Fibroblast of pulmonary artery (primary cell): ENCODE data around the gene MIEF2.

Experiments
- DNase-seq: peaks from one replicate; pipeline ENCODE4 v3.0.0-alpha.2; 2010; ENCODE audit warnings: low read depth
- H3K4me3 ChIP-seq: replicated peaks from 2 replicates; pipeline ENCODE4 v1.5.1; 2011; ENCODE audit warnings: low read depth, mild to moderate bottlenecking, control low read depth, low read length, moderate library complexity
- TF ChIP-seq, protein P1 (sequence below): IDR thresholded peaks from 2 replicates; pipeline ENCODE4 v1.5.1; 2011; ENCODE audit warnings: mild to moderate bottlenecking, control low read depth, low read length, inconsistent platforms; ENCODE audit errors: missing control alignments

MIEF2 gene

DNA sequence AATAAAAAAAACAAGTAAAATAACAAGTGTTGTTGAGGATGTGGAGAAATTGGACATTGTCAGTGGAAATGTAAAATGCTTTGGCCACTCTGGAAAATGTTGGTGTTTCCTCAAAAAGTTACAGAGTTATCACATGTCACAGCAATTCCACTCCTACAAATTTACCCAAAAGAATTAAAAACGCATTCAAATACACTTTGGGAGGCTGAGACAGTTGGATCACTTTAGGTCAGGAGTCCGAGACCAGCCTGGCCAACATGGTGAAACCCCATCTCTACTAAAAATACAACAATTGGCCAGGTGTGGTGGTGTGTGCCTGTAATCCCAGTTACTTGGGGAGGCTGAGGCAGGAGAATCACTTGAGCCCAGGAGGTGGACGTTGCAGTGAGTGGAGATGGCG lies 48.7 kb downstream of the MIEF2 start:
- no peak overlapping the region for H3K4me3 ChIP-seq
- TF ChIP-seq, protein P1, sequence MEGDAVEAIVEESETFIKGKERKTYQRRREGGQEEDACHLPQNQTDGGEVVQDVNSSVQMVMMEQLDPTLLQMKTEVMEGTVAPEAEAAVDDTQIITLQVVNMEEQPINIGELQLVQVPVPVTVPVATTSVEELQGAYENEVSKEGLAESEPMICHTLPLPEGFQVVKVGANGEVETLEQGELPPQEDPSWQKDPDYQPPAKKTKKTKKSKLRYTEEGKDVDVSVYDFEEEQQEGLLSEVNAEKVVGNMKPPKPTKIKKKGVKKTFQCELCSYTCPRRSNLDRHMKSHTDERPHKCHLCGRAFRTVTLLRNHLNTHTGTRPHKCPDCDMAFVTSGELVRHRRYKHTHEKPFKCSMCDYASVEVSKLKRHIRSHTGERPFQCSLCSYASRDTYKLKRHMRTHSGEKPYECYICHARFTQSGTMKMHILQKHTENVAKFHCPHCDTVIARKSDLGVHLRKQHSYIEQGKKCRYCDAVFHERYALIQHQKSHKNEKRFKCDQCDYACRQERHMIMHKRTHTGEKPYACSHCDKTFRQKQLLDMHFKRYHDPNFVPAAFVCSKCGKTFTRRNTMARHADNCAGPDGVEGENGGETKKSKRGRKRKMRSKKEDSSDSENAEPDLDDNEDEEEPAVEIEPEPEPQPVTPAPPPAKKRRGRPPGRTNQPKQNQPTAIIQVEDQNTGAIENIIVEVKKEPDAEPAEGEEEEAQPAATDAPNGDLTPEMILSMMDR, result no peak
- no peak for DNase-seq

DNA sequence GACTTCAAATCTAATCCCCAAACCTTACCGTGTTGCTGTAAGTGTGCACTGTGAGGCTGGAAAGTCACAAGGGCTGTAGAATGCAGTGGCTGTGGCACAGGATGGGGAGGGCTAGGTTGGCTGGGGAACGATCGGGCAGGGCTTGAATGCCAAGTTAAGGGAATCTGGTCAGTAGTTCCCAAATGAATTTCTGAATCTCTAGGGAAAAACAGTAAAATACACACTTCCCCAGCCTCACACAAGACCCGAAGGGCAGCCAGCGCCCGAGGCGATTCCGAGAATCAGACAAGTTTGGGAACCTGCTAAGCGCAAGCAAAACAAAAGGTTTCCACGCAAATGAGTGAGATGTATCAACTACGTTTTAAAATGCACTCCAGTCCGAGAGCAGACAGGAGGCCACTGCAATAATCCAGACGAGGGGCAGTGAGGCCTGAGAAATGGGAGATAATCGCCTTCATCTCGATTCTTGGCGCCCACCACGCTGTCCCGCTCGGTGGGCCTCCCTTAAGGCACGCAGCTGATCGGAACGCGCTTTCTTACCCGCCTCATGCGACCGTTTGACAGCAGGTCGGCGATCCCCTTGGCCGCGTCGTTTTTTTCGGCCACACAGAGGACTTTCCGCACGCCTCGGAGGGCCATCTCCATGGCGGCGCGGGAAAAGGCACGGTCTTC lies 53.7 kb downstream of the MIEF2 start:
- peak; percentile 16 for DNase-seq
- peak overlapping the region; percentile 83 for H3K4me3 ChIP-seq
- TF ChIP-seq, protein P1, result no peak

DNA sequence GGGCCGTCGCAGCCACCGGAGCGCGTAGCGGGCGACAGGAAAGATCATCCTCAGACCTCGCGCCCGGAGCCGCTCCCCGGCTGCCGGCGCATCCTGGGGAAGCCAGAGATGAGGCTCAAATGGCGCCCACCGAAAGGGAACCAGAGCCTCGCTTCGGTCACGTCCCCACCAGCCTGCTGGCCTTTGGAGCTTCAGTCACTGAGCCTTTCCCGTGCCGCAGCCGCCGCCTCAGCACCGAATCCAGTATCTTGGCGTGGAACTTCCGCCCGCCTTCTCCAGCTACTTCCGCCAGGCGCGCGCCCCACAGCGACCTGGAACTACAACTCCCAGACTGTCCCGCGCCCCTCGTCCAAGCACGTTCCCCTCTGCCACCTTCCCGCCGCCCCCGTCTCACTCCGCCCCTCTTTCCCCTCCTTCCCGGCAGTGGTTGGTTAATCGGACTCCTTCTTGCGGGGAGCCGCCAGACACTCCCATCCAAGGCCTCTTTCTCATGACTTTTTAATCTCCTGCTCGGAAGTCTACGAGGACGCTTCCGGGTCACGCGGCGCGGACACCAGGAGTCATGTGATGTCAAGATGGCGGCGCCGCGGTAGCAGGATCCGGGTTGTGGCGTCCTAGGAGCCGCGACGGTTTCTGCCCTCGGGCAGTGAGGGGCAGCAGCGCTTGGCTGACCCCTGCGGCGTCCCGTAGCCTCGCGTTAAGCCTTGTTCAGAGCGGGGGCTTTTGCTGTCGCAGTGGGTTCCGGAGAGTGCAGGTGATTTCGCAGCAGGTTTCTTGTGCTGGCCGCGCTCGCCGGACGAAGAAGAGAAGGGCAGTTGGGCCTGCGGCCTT lies 54.5 kb downstream of the MIEF2 start, which contains the start of the genes SMCR8 and TOP3A:
TSS of gene SMCR8 (plus strand) at position 563 of the 831 bp plus-strand sequence. CDS start 497 bp downstream, outside the sequence.
TSS of gene TOP3A (minus strand) at position 264 of the 831 bp plus-strand sequence. CDS start at position 48, 216 bp downstream.
- peak; percentile 99 for DNase-seq
- peak within 1 kb of the TSS; percentile 83 for H3K4me3 ChIP-seq
- TF ChIP-seq, protein P1, result no peak

DNA sequence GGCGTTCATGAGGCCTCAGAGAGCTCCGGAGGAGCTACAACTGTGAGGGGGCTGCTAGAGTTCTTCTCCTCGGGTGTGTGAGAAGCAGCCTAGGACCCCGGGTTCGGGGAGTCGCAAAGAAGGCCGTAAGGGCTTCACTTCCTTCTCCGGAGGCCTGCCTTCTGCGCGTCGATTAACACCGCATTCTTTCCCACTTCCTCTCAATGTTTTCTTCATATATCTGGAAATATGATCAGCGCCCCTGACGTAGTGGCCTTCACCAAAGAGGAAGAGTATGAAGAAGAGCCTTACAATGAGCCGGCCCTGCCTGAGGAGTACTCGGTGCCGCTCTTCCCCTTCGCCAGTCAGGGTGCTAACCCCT lies 55.1 kb downstream of the MIEF2 start:
- peak overlapping the region; percentile 83 for H3K4me3 ChIP-seq
- TF ChIP-seq, protein P1, result no peak
- DNase-seq, result peak; percentile 11

DNA sequence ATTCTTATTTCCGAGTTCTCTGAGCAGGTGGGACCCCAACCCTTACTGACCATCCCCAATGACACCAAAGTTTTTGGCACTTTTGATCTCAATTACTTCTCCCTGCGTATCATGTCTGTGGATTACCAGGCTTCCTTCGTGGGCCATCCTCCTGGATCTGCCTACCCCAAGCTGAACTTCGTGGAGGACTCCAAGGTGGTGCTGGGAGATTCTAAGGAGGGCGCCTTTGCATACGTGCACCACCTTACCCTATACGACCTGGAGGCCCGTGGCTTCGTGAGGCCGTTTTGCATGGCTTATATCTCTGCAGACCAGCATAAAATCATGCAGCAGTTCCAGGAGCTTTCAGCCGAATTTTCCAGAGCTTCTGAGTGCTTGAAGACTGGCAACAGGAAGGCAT lies 55.5 kb downstream of the MIEF2 start:
- TF ChIP-seq, protein P1, result no peak
- H3K4me3 ChIP-seq, result peak overlapping the region; percentile 83
- DNase-seq, result no peak
